ENCODE results near the gene BRMS1.

GRCh38 chr11:66314561-66315497 lies 30.1 kb downstream of the BRMS1 start:
- TF ChIP-seq POLR2A (IDR thresholded peaks at IDR 0.05) (no peak), CTCF (IDR thresholded peaks at IDR 0.05) (no peak)
